Measurements from ENCODE around the gene AHI1. TPM values are rescaled to one million over a fixed set of nuclear protein-coding genes. Genes with fewer than 3 reads are reported as not detected.

The AHI1 gene
- total RNA-seq, 1 experiment from 2014 or later, result 18.8 TPM

DNA sequence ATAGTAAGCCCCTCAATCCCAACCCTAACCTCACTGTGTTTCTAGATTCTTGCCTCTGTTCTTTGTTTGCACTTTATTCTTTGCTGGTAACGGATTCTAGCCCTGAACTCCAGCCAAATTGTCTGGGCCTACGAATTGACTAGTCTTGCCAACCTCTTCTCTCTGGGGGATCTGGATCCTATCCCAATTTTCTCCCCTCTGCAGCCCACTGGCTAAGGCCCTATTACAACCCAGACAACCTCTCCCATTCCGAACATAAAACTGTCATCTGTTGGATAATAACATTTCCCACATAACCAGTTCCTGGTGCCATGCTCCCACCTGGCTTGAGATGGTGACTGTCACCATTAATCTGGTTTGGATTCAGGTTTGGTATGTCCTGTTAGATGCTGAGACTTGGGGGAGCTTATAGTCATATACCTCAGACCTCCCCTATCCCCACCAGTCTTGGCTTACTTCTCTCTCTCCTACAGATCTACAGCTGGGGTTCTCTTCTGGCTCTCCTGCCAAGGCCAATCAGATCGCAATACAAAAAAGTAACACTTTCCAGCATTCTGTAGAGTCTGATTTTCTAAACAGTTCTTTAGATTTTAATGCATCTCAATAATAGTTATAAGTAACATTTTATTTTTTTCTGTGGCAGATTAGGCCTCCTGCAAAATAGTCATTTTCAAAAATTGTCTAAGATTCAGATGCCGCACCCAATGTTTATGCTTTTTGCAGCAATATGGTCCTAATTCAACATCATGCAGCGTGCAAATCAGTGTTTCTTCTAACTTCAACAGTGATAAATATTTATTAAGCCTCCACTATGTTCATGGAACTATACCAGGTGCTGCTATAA, 29.8 kb upstream of the AHI1 start (continued):
- TF ChIP-seq HMGA2 (CRISPR knock-in tag; IDR thresholded peaks at IDR 0.05), result no peak
- no peak for TF ChIP-seq MXD4 (CRISPR knock-in tag; IDR thresholded peaks at IDR 0.05; ENCODE audit: borderline replicate concordance)

DNA sequence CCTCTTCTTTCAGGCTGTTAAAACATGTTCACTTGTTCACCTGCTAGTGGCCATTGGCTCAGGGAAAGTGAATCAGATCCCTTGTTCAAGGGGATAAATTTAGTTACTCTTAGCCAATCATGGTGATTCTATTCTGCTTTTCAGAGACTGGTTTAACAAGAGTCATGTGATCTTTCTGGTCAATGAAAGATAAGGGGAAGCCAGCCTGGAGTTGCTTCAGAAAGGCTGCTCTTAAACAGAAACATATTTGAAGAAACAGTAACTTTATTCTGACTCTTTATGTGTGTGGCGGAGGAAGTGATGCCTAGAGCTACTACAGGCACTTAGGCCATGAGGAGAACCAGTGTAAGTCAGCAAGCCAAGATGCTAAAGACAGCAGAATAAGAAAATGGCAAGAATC, 28.1 kb upstream of the AHI1 start:
- ChIA-PET POLR2A (no interaction called here), CTCF (no interaction called here)
- DNase-seq (ENCODE audit: low spot score) (no peak), ATAC-seq (no peak)
- H3K4me3 Mint-ChIP-seq, result no peak overlapping the region
- H3K36me3 Mint-ChIP-seq, result no peaks in the 10 kb centered on the region
- TF ChIP-seq SP1 (CRISPR knock-in tag; conservative IDR thresholded peaks at IDR 0.05) (no peak), ZNF138 (CRISPR knock-in tag; conservative IDR thresholded peaks at IDR 0.05) (no peak), TEAD1 (CRISPR knock-in tag; IDR thresholded peaks at IDR 0.05) (no peak), ZNF396 (CRISPR knock-in tag; IDR thresholded peaks at IDR 0.05; ENCODE audit: borderline replicate concordance) (no peak), GABPB1 (CRISPR knock-in tag; IDR thresholded peaks at IDR 0.05) (no peak), GTF2I (CRISPR knock-in tag; conservative IDR thresholded peaks at IDR 0.05) (no peak), CBFB (CRISPR knock-in tag; IDR thresholded peaks at IDR 0.05; ENCODE audit: low read depth) (no peak), TCF7 (CRISPR knock-in tag; IDR thresholded peaks at IDR 0.05; ENCODE audit: low read depth) (no peak), TEAD4 (CRISPR knock-in tag; IDR thresholded peaks at IDR 0.05) (no peak), ZNF263 (CRISPR knock-in tag; IDR thresholded peaks at IDR 0.05; ENCODE audit: low read depth) (no peak)
- TF ChIP-seq, protein P1, sequence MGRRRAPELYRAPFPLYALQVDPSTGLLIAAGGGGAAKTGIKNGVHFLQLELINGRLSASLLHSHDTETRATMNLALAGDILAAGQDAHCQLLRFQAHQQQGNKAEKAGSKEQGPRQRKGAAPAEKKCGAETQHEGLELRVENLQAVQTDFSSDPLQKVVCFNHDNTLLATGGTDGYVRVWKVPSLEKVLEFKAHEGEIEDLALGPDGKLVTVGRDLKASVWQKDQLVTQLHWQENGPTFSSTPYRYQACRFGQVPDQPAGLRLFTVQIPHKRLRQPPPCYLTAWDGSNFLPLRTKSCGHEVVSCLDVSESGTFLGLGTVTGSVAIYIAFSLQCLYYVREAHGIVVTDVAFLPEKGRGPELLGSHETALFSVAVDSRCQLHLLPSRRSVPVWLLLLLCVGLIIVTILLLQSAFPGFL (CRISPR knock-in tag; IDR thresholded peaks at IDR 0.05; ENCODE audit: borderline replicate concordance), result no peak
- TF ChIP-seq, protein P2, sequence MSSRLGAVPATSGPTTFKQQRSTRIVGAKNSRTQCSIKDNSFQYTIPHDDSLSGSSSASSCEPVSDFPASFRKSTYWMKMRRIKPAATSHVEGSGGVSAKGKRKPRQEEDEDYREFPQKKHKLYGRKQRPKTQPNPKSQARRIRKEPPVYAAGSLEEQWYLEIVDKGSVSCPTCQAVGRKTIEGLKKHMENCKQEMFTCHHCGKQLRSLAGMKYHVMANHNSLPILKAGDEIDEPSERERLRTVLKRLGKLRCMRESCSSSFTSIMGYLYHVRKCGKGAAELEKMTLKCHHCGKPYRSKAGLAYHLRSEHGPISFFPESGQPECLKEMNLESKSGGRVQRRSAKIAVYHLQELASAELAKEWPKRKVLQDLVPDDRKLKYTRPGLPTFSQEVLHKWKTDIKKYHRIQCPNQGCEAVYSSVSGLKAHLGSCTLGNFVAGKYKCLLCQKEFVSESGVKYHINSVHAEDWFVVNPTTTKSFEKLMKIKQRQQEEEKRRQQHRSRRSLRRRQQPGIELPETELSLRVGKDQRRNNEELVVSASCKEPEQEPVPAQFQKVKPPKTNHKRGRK (CRISPR knock-in tag; IDR thresholded peaks at IDR 0.05; ENCODE audit: borderline replicate concordance), result no peak
- no peak overlapping the region for H3K27ac Mint-ChIP-seq
- H3K9me3 Mint-ChIP-seq, result no peaks in the 10 kb centered on the region
- H3K27me3 Mint-ChIP-seq (ENCODE audit: low read depth), result no peaks in the 10 kb centered on the region
- no peaks in the 10 kb centered on the region for H3K4me1 Mint-ChIP-seq

DNA sequence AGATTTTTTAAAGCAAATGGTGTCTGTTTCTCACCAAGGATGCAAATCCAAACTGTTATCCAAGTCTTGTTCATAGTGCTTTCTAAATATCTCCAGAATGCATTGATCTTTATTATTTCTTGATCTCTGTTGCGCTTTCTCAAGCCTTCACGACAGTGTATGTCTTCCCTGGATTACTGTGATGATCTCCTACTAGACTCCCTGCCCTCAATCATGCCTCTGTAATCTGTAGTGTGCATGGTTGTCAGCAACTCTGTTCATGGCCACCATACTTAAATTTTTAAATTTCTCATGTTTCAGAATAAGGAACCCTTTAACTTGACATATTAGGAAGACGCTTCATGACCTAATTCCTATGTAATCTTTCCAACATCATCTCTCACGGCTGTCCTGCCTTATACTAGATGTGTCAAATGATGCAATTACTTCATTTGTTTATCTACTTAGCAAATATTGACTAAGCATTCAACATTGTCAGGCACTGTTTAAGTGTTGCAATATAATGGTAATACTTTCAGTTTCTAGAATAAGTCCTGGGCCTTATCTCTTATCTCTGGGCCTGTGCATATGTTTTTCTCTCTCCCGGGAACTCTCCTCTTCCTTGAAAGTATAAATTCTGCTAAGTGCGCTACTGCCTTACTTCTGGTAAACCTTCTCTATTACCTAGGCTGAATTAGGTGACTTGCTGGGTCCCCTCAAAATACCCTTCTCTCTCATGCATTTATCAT, 25.6 kb upstream of the AHI1 start:
- POLR2A ChIA-PET, result no interaction called here
- TF ChIP-seq GABPB1 (CRISPR knock-in tag; IDR thresholded peaks at IDR 0.05), result peak; percentile 97
- TF ChIP-seq, protein P3, sequence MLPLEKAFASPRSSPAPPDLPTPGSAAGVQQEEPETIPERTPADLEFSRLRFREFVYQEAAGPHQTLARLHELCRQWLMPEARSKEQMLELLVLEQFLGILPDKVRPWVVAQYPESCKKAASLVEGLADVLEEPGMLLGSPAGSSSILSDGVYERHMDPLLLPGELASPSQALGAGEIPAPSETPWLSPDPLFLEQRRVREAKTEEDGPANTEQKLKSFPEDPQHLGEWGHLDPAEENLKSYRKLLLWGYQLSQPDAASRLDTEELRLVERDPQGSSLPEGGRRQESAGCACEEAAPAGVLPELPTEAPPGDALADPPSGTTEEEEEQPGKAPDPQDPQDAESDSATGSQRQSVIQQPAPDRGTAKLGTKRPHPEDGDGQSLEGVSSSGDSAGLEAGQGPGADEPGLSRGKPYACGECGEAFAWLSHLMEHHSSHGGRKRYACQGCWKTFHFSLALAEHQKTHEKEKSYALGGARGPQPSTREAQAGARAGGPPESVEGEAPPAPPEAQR (CRISPR knock-in tag; IDR thresholded peaks at IDR 0.05), result no peak
- no peak for ATAC-seq
- no peak for DNase-seq (ENCODE audit: low spot score)
- Mint-ChIP-seq H3K4me3 (no peak overlapping the region), H3K27me3 (ENCODE audit: low read depth) (no peaks in the 10 kb centered on the region), H3K4me1 (no peaks in the 10 kb centered on the region), H3K27ac (no peak overlapping the region), H3K36me3 (no peaks in the 10 kb centered on the region), H3K9me3 (peaks cover 5% of the 10 kb centered on the region)
- CTCF ChIA-PET, result no interaction called here

DNA sequence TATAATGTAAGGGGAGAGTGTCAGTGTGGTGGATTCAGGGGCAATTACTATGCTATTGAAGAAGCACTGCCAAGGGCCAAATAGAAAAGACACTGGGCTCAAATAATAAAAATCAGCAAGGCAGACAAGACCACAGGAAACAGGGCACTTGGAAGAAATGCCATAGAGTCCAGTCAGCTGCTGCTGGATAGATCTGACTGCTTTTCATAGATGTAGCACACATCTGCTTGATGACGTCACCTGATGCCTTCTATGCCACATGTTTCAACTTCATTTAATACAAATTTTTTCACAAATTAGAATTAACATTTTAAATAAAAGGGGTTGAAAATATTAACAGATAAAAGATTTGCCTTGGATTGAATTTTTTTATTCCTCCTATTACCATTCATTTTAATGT, 23.9 kb upstream of the AHI1 start:
- Mint-ChIP-seq H3K36me3 (no peaks in the 10 kb centered on the region), H3K27me3 (ENCODE audit: low read depth) (no peaks in the 10 kb centered on the region), H3K27ac (no peak overlapping the region), H3K4me3 (no peak overlapping the region), H3K4me1 (no peaks in the 10 kb centered on the region), H3K9me3 (peaks cover 15% of the 10 kb centered on the region)
- CTCF ChIA-PET, result no interaction called here
- TF ChIP-seq ETV6 (CRISPR knock-in tag; IDR thresholded peaks at IDR 0.05), result no peak
- TF ChIP-seq, protein P1 (CRISPR knock-in tag; IDR thresholded peaks at IDR 0.05; ENCODE audit: borderline replicate concordance), result no peak
- TF ChIP-seq, protein P4, sequence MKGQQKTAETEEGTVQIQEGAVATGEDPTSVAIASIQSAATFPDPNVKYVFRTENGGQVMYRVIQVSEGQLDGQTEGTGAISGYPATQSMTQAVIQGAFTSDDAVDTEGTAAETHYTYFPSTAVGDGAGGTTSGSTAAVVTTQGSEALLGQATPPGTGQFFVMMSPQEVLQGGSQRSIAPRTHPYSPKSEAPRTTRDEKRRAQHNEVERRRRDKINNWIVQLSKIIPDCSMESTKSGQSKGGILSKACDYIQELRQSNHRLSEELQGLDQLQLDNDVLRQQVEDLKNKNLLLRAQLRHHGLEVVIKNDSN (CRISPR knock-in tag; IDR thresholded peaks at IDR 0.05), result no peak
- TF ChIP-seq, protein P5, sequence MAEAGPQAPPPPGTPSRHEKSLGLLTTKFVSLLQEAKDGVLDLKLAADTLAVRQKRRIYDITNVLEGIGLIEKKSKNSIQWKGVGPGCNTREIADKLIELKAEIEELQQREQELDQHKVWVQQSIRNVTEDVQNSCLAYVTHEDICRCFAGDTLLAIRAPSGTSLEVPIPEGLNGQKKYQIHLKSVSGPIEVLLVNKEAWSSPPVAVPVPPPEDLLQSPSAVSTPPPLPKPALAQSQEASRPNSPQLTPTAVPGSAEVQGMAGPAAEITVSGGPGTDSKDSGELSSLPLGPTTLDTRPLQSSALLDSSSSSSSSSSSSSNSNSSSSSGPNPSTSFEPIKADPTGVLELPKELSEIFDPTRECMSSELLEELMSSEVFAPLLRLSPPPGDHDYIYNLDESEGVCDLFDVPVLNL (CRISPR knock-in tag; IDR thresholded peaks at IDR 0.05; ENCODE audit: borderline replicate concordance, low read depth), result no peak
- ATAC-seq, result no peak
- POLR2A ChIA-PET, result no interaction called here
- no peak for DNase-seq (ENCODE audit: low spot score)

Measured in WTC11 (cell line).